GM19035 (cell line): Measurements from ENCODE around the gene OTUB2.

ENCODE experiments used
- ATAC-seq: cut with Tn5 transposase; IDR thresholded peaks from one replicate; pipeline ENCODE4 v1.9.1; 2021; ENCODE audit not compliant: unreplicated experiment

Gene OTUB2

GRCh38 chr14:93996130-93996695 lies 29.9 kb upstream of the OTUB2 start:
- ATAC-seq = no peak

DNA sequence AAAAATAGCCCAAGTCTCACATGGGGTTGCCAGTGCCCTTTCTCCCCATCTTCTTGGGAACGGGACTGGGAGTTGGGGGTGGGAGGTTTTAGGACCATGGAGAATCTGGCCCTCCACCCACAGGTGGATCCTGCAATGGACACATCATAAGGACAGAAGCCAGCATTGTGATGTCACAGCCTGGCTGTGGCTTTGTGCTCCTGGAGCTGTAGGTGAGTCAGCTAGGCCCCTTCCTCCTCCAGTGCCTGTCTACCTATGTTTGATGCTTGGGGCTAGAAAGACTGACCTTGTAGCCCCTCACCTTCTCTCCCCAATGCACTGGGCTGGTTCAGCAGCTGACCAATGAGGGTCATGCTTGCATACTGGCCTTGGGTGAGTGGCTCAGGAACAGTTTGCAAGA lies 29.1 kb upstream of the OTUB2 start, which contains the start of gene CCDC197:
CCDC197 (plus strand) TSS at position 220 of the 400 bp plus-strand sequence. CDS start 831 bp downstream, outside the sequence.
- no peak for ATAC-seq

GRCh38 chr14:93997916-93998870 lies 27.9 kb upstream of the OTUB2 start:
- ATAC-seq = no peak

DNA sequence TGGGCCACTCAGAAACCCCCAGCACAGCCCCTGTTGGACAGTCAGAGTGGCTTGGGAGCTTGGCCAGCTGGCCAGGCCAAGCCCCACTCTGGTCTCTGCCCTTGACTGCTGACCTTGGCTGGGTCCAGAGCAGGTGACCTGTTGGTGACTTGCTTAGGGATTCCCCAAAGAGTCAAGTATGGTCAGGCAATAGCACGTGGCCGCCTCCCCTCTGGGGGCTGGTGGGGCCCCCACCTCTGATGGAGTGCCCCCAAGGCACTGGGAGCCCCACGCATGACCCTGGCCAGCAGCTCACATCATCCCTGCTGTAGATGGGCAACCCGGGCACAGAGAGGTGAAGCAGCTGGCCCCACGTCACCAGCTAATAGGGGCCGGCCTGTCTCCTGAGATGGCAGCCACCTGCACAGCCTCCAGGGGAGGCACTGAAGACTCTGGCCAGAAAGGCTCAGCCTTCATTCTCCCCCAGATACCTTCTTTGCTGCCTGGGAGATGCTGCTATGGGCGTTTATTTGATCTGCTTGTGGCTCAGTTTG lies 27.2 kb upstream of the OTUB2 start:
- ATAC-seq = no peak

DNA sequence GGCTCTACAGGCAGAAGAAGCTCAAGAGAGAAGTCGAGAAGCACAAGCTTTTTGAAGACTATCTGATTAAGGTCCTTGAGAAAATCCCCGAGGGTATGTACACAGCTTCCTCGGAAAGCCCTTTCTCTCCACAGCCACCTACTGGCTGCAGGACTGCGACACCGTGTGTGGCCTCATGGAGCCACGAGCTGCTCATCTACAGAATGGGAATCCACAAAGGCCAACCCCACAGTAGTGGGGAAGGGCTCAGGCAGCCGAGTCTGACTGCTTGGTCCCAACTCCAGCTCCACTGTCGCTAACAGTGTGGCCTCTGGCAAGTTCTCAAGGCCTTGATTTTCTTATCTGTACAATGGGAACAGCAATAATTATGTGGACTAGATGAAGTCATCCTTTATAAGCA lies 26.6 kb upstream of the OTUB2 start:
- ATAC-seq = no peak

DNA sequence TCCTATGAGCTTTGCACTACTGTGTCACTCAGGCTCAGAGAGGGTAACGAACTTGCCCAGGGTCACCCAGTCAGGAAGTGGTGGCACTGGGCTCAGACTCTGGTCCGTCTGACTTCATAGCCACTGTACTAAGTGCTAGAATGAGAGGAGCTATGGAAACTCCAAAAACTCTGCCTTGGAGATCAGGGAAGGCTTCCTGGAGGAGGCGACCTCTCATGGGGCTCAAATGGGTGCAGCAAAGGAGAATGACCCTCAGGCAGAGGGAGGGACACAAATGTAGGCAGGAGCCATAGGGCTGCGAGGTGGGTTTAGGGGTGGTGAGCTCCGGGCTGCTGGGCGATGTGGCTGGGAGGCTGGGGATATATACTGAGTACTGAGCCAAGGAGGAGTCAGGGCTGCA lies 25.9 kb upstream of the OTUB2 start:
- ATAC-seq = no peak

- ATAC-seq = no peak
These were observed 25.1 kb upstream of the OTUB2 start for GRCh38 chr14:94001016-94001415.

- ATAC-seq = peak; percentile 55
These were observed 24.4 kb upstream of the OTUB2 start for GRCh38 chr14:94001501-94002396.

GRCh38 chr14:94003397-94003796 lies 22.7 kb upstream of the OTUB2 start:
- ATAC-seq = no peak

GRCh38 chr14:94004015-94004414 lies 22.1 kb upstream of the OTUB2 start:
- no peak for ATAC-seq

- no peak for ATAC-seq
These were observed 20.6 kb upstream of the OTUB2 start for GRCh38 chr14:94005324-94006073.

GRCh38 chr14:94008234-94008633 lies 17.9 kb upstream of the OTUB2 start:
- ATAC-seq = no peak

DNA sequence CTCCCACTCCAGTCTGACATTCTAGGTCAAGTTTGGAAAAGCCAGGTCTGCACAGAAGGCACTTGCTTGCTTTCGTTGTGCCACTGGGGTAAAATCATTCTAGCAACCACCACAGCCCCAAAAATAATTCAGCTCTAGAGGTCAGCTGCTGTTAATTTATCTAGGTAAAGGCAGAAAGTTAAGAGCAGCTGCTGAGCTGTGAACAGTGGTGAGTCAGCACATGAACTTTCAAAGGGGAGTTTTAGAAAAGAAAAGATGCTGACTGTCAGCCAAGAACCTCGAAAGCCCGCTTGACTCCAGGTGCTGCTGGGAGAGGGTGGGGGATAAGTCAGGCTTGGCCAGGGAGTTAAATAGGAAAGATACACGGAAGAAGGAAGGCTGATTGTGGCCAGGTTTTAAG lies 16.4 kb upstream of the OTUB2 start:
- no peak for ATAC-seq

- ATAC-seq = no peak
These were observed 15.5 kb upstream of the OTUB2 start for GRCh38 chr14:94010625-94011024.

GRCh38 chr14:94011795-94012194 lies 14.3 kb upstream of the OTUB2 start:
- no peak for ATAC-seq

GRCh38 chr14:94014382-94014781 lies 11.8 kb upstream of the OTUB2 start:
- ATAC-seq = no peak

- no peak for ATAC-seq
These were observed 10.9 kb upstream of the OTUB2 start for GRCh38 chr14:94015223-94015622.

GRCh38 chr14:94016446-94016976 lies 9.6 kb upstream of the OTUB2 start:
- no peak for ATAC-seq

DNA sequence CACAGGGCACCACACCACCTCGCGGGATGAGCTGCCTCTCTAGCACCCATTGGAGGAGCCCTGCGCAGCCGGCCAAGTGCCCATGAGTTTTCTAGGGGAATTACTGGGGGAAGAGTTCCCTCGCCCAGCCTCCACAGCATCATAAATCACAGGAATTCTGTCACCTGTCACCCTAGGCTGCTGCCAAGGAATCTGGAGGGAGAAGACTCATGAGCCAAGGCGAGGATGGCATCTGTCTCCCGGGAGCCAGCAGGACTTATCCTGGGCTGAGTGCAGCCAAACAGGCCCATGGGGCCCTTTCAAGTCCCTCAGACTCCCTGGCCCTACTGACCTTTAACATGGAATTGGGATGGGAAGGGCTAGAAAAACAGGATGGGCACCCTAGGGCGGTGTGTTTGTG lies 7.8 kb upstream of the OTUB2 start:
- no peak for ATAC-seq

DNA sequence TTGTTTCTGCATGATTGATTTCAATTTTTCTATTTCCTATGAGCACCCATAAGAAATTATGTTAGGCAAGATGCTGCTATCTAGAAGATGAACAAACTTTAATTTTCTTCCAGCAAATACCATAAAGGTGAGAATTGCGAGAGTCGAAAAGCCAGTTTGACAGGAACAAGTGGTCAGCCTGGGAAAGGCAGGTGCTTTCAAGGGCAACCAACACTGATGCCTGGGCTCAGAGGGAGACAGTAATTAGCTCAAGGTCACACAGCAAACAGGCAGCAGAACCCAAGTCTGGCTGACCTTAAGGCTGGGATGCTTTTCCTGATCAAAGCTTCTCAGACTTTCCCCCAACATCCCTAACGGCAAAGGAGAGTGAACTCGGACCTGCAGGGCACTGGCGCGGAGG lies 6.8 kb upstream of the OTUB2 start:
- ATAC-seq = no peak
